Lower leg skin (tissue), 4 donors: Measurements from ENCODE around the gene NRXN2. TPM values are rescaled to one million over a fixed set of nuclear protein-coding genes. Genes with fewer than 3 reads are reported as not detected.

Experiments used
- DNase-seq, 2 donors: peaks; one replicate each; pipeline ENCODE4 v3.0.0-alpha.2; 2019; ENCODE audit warnings: low spot score in 2 of 2
- H3K4me3 ChIP-seq: fragments of 200-600 bp; sonication (generic); 2 replicates; pipeline ENCODE4 v1.5.1; 2017; ENCODE audit warnings: mild to moderate bottlenecking, low read depth; ENCODE audit not compliant: poor library complexity, severe bottlenecking
- POLR2A ChIP-seq, 2 donors: fragments of 450-650 bp; IDR thresholded peaks; one replicate each; pipeline ENCODE4 v1.6.1; 2016 to 2017; ENCODE audit warnings: antibody characterized with exemption in 2 of 2, mild to moderate bottlenecking in 1 of 2, moderate library complexity in 1 of 2
- WGBS, 2 donors: methylation state at CpG; one replicate each; pipeline ENCODE4 v1.1.5; 2018; 5-methylcytosine and 5-hydroxymethylcytosine counted together
- intact Hi-C: fragments of 100-400 bp; cut with DNase I; formaldehyde crosslinking; loops from one replicate; pipeline ENCODE4 v1.15.0; 2023; ENCODE audit warnings: low total_unique reads
- total RNA-seq, 4 donors: library from RNA; depleted of rRNA; stranded (reverse); fragments of >200 nt; gene quantifications; one replicate each; pipeline ENCODE4 v1.1.0, GENCODE V29; 2016
- TF ChIP-seq, protein P1 (sequence below), 3 donors: fragments of 450-650 bp; IDR thresholded peaks; one replicate each; pipeline ENCODE4 v1.5.1; 2016; ENCODE audit warnings: antibody characterized with exemption in 3 of 3, mild to moderate bottlenecking in 3 of 3, moderate library complexity in 2 of 3

Gene NRXN2
- total RNA-seq, 4 donors from 2014 or later: 0.27 to 7.0 (median 1.1) TPM; not detected in 1

DNA sequence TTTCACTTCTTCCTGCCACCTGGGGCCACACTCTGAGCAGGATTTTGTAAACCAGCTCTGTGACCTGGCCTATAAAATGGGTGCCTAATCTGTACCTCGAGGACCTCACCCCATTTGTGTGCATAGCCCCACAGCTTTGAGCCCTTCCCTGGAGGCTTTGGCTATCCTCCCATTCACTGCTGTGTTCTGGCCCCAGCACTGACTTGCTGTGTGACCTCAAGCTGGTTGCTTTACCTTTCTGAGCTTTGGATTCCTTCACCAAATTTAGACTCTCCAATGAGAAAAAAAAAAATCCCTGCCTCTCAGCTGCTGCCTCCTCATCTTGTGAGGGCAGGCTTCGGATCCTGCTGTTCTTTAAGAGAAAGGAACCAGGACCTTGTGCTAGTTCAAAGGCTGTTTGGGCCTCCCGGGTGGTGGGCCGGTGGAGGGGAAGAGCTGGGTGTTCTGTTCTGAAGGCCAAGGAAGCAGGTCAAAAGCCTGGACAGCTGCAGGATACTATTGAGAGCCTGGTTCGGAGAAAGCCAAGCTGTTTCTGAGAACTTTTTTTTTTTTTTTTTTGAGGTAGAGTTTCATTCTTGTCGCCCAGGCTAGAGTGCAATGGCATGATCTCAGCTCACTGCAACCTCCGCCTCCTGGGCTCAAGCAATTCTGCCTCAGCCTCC, 37.9 kb upstream of the NRXN2 start:
- H3K4me3 ChIP-seq: no peak overlapping the region
- WGBS, 2 donors: 70 to 71% methylated on average over 7 of the region's 7 CpGs
- DNase-seq: no peak
- no peak for TF ChIP-seq POLR2A (IDR thresholded peaks at IDR 0.05)
- TF ChIP-seq, protein P1, sequence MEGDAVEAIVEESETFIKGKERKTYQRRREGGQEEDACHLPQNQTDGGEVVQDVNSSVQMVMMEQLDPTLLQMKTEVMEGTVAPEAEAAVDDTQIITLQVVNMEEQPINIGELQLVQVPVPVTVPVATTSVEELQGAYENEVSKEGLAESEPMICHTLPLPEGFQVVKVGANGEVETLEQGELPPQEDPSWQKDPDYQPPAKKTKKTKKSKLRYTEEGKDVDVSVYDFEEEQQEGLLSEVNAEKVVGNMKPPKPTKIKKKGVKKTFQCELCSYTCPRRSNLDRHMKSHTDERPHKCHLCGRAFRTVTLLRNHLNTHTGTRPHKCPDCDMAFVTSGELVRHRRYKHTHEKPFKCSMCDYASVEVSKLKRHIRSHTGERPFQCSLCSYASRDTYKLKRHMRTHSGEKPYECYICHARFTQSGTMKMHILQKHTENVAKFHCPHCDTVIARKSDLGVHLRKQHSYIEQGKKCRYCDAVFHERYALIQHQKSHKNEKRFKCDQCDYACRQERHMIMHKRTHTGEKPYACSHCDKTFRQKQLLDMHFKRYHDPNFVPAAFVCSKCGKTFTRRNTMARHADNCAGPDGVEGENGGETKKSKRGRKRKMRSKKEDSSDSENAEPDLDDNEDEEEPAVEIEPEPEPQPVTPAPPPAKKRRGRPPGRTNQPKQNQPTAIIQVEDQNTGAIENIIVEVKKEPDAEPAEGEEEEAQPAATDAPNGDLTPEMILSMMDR (IDR thresholded peaks at IDR 0.05): no peak
- intact Hi-C loops: no loop called here

DNA sequence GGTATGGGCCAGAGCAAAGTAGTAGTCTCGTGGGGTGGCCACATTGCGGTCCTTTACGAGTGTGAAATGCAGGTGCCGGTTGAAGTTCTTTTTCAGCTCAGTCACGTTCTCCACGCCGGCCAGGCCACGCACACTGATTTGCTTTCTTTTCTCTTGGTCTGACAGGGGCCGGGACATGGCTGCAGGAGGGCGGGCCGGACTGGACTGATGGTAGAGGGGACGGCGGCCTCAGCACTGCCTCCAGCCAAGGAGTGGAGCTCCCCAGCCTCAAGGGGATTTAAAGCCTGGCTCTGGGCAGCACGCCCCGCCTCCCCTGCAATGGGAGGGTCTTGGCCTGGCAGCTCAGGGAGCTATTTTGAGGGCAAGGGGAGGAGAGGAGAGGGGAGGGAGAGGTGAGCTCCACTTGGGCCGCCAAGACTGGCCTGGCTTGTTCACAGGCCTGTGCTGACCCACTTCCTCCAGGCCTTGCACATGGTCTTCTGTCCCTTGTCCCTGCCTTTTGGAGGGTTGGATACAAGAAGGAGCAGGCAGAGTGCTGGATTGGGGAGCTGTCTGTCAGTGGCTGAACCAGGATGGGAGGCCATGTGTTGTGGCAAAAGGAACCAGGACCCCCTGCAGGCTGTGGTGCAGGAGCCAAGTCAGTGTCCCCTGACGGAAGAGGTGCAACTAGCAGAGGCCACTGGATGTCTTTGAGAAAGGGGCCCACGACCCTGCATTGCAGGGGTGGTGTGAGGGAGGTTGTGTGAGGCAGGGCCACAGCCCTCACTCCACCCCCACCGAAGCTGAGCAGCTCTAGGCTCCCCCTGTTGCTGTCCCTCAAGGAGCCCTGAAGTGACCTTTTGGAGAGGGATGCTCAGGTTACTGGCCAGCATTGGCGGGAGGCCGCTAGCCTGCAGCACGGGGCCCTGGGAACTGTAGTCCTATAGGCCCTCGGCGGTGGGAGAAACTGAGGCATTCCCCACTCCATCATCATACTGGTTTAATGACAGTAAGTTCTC, 37.0 kb upstream of the NRXN2 start, which contains the start of gene PYGM:
Gene PYGM, minus strand, starts transcription at position 253 of the 998 bp plus-strand sequence. Its CDS starts 76 bp downstream, at position 177.
- 49 to 58% methylated on average over 23 to 24 of the region's 24 CpGs for WGBS, 2 donors
- H3K4me3 ChIP-seq: no peak within 1 kb of the TSS
- intact Hi-C loops: no loop called here
- no peak for DNase-seq
- TF ChIP-seq, protein P1 (IDR thresholded peaks at IDR 0.05): no peak
- no peak for TF ChIP-seq POLR2A (IDR thresholded peaks at IDR 0.05)

DNA sequence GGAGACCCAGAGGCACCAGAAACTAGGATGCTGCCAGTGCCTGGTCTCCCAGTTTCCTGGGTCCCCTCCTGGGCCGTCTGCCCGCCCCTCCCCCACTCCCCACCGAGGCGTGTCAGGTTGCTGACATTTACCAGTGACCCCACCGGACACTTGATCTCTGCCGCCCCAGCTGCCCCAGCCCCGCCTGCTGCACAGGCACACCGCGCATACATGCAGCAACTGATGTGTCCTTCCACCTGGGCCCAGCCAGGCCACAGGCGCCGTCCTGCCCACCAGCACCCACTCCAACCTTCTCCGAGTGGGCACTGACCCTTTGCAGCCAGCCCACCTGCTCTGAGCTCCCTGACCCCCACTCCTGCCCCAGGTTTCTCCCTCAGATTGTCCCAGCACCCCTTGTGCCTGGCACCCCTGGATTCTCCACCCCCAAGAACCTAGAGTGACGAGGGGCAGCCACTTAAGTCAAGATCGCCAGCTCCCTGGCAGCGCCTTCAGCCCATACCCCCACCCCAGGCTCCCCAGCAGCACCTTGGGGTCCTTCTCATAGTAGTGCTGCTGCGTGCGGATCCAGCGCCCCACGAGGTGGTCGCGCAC, 36.2 kb upstream of the NRXN2 start:
- H3K4me3 ChIP-seq: no peak overlapping the region
- no peak for DNase-seq
- WGBS, 2 donors: 68 to 76% methylated on average over 20 to 21 of the region's 21 CpGs
- TF ChIP-seq, protein P1 (IDR thresholded peaks at IDR 0.05): no peak
- no peak for TF ChIP-seq POLR2A (IDR thresholded peaks at IDR 0.05)
- intact Hi-C loops: no loop called here

DNA sequence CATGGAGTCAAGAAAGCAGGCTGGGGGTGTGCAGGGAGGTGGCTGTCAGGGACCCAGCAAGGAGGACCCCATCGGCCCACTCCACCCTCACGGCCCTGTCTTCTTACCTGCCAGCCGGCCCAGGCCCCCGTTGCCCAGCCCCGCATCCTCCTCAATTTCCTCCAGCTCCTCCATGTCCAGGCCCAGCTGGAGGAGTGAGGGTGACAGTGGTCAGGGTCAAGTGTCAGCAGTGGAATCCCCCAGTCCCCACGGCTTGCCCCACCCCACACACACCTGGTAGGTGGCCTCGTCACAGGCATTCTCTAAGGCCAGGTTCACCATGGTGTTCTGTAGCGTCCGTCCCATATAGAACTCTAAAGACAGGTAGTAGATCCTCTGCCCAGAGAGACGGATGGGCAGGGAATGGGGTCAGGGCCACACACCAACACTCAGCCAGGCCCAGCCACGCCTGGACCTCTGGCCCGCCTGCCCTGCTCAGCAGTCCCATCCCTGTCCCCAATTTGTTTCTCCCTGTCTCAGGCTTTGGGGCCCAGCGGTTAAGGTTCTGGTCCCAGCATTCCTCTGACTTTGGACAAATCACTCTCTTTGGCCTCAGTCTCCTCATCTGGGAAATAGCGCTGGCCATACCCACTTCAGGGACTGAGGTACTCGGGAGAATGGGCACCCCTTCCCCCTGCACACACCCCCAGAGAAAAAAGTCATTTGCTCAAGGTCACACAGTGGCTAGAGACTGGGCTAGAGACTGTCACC, 35.5 kb upstream of the NRXN2 start:
- H3K4me3 ChIP-seq: no peak overlapping the region
- intact Hi-C loops: no loop called here
- no peak for DNase-seq
- 84 to 85% methylated on average over 13 to 15 of the region's 15 CpGs for WGBS, 2 donors
- TF ChIP-seq, protein P1 (IDR thresholded peaks at IDR 0.05): no peak
- TF ChIP-seq POLR2A (IDR thresholded peaks at IDR 0.05): no peak
